Glutamatergic neuron (in vitro differentiated cells): ENCODE results near the gene ANKRD13D. TPM values are rescaled to one million over a fixed set of nuclear protein-coding genes. Genes with fewer than 3 reads are reported as not detected.
A peak's percentile ranks its signal among the peaks of the same experiment; 100 is the strongest.

Experiments used
- DNase-seq: peaks from one replicate; pipeline ENCODE4 v3.0.0; 2022
- H3K27ac Mint-ChIP-seq: one replicate; pipeline ENCODE4 v1.8.0; 2020; ENCODE audit warnings: mild to moderate bottlenecking, mixed read lengths, inconsistent platforms; ENCODE audit not compliant: unreplicated experiment
- H3K27me3 Mint-ChIP-seq: one replicate; pipeline ENCODE4 v1.8.0; 2020; ENCODE audit warnings: mild to moderate bottlenecking, moderate library complexity, mixed read lengths, inconsistent platforms; ENCODE audit not compliant: unreplicated experiment
- H3K36me3 Mint-ChIP-seq: one replicate; pipeline ENCODE4 v1.8.0; 2020; ENCODE audit warnings: mild to moderate bottlenecking, mixed read lengths, inconsistent platforms; ENCODE audit not compliant: unreplicated experiment
- H3K4me1 Mint-ChIP-seq: one replicate; pipeline ENCODE4 v1.8.0; 2020; ENCODE audit warnings: mild to moderate bottlenecking, low read depth, mixed read lengths, inconsistent platforms; ENCODE audit not compliant: unreplicated experiment
- H3K4me3 Mint-ChIP-seq: one replicate; pipeline ENCODE4 v1.8.0; 2020; ENCODE audit warnings: mild to moderate bottlenecking, mixed read lengths, inconsistent platforms; ENCODE audit not compliant: unreplicated experiment
- H3K9me3 Mint-ChIP-seq: one replicate; pipeline ENCODE4 v1.8.0; 2020; ENCODE audit warnings: mild to moderate bottlenecking, moderate library complexity, mixed read lengths, inconsistent platforms; ENCODE audit not compliant: unreplicated experiment
- CTCF ChIP-seq: fragments of 200-600 bp; sonication (generic); IDR thresholded peaks from one replicate; pipeline ENCODE4 v1.5.0; 2021; ENCODE audit not compliant: partially characterized antibody, unreplicated experiment
- total RNA-seq: library from RNA; stranded (reverse); fragmentation: NEBNext Ultra II Directional; extraction: Animal tissue kit (Norgen Biotek cat#: 25700); gene quantifications from one replicate; pipeline ENCODE4 v1.2.1, GENCODE V29; 2021; ENCODE audit not compliant: unreplicated experiment

The ANKRD13D gene
- total RNA-seq, 1 donor from 2014 or later, result 109 TPM

GRCh38 chr11:67275606-67276409 is 13.3 kb upstream of the ANKRD13D start:
- Mint-ChIP-seq H3K4me1 (peaks cover 13% of the 10 kb centered on the region), H3K9me3 (peaks cover 4% of the 10 kb centered on the region), H3K27me3 (peaks cover 3% of the 10 kb centered on the region), H3K36me3 (no peaks in the 10 kb centered on the region), H3K27ac (peak overlapping the region; percentile 79), H3K4me3 (no peak overlapping the region)
- peak; percentile 5 for DNase-seq
- TF ChIP-seq CTCF, result no peak

DNA sequence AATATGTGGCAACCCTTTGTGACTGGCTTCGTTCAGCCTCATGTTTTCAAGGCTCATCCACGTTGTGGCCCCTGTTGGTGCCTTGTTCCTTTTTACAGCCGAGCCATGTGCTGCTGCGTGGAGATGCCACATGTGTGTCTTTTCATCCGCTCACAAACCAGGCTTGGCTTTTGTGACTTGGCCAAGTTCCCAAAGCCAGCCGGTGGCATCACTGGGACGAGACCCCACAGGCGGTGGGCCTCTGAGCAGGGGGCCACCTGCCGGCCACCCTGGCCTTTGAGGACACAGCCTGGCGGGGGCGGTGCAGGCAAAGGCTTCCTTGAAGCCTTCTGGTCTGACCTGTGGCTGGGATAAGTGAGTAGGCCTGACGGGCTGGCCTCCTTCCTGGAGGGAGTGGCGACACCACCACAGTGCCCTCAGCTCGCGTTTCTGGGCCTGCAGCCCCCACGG is 12.3 kb upstream of the ANKRD13D start:
- Mint-ChIP-seq H3K36me3 (no peaks in the 10 kb centered on the region), H3K9me3 (peaks cover 4% of the 10 kb centered on the region), H3K27ac (peak overlapping the region; percentile 90), H3K4me1 (peaks cover 3% of the 10 kb centered on the region), H3K4me3 (no peak overlapping the region), H3K27me3 (peaks cover 3% of the 10 kb centered on the region)
- TF ChIP-seq CTCF, result no peak
- DNase-seq, result peak; percentile 33

GRCh38 chr11:67277231-67277961 is 11.7 kb upstream of the ANKRD13D start:
- H3K36me3 Mint-ChIP-seq, result no peaks in the 10 kb centered on the region
- peak overlapping the region; percentile 85 for H3K27ac Mint-ChIP-seq

GRCh38 chr11:67278135-67278938 is 10.8 kb upstream of the ANKRD13D start:
- TF ChIP-seq CTCF, result no peak
- no peaks in the 10 kb centered on the region for H3K36me3 Mint-ChIP-seq
- H3K27me3 Mint-ChIP-seq, result peaks cover 5% of the 10 kb centered on the region
- no peak overlapping the region for H3K4me3 Mint-ChIP-seq
- peak overlapping the region; percentile 85 for H3K27ac Mint-ChIP-seq
- DNase-seq, result peak; percentile 7
- H3K9me3 Mint-ChIP-seq, result peaks cover 4% of the 10 kb centered on the region
- H3K4me1 Mint-ChIP-seq, result peaks cover 3% of the 10 kb centered on the region

More at GRCh38 chr11:67277231-67277961, 11.7 kb upstream of the ANKRD13D start:
- peaks cover 3% of the 10 kb centered on the region for H3K4me1 Mint-ChIP-seq
- H3K4me3 Mint-ChIP-seq, result peak overlapping the region; percentile 42
- DNase-seq, result peak; percentile 57
- peaks cover 4% of the 10 kb centered on the region for H3K27me3 Mint-ChIP-seq
- peaks cover 4% of the 10 kb centered on the region for H3K9me3 Mint-ChIP-seq
- no peak for TF ChIP-seq CTCF
